GM18909 (cell line): ENCODE data around the gene MECP2.
"Not testable (repeated sequence)": the region's sequence is repeated elsewhere in the genome, so short reads cannot be mapped to it uniquely, and the experiment has no call there.

Experiments
- ATAC-seq: cut with Tn5 transposase; IDR thresholded peaks from one replicate; pipeline ENCODE4 v1.9.1; 2021; ENCODE audit warnings: mild to moderate bottlenecking; ENCODE audit not compliant: unreplicated experiment, poor library complexity

MECP2 gene

GRCh38 chrX:154002215-154002719 is 95.2 kb downstream of the MECP2 start:
- ATAC-seq, result peak; percentile 50

GRCh38 chrX:154000051-154000450 is 97.5 kb downstream of the MECP2 start:
- ATAC-seq, result no peak

- ATAC-seq, result no peak
These were observed 98.0 kb downstream of the MECP2 start for GRCh38 chrX:153999359-154000037.

GRCh38 chrX:153995504-153995903 is 102.0 kb downstream of the MECP2 start:
- no peak for ATAC-seq

- ATAC-seq, result not testable (repeated sequence)
These were observed 103.1 kb downstream of the MECP2 start for GRCh38 chrX:153994398-153994797.

- no peak for ATAC-seq
These were observed 103.5 kb downstream of the MECP2 start for GRCh38 chrX:153993978-153994377.

- no peak for ATAC-seq
These were observed 104.4 kb downstream of the MECP2 start for GRCh38 chrX:153993079-153993478.

- no peak for ATAC-seq
These were observed 105.3 kb downstream of the MECP2 start for GRCh38 chrX:153992180-153992579.

GRCh38 chrX:153991013-153991580 is 106.4 kb downstream of the MECP2 start:
- ATAC-seq, result no peak

GRCh38 chrX:153989973-153990655 is 107.4 kb downstream of the MECP2 start:
- ATAC-seq, result no peak

GRCh38 chrX:153988493-153988892 is 109.0 kb downstream of the MECP2 start:
- ATAC-seq, result no peak

- ATAC-seq, result no peak
These were observed 113.0 kb downstream of the MECP2 start for GRCh38 chrX:153984351-153985178.

GRCh38 chrX:153983321-153983801 is 114.2 kb downstream of the MECP2 start:
- ATAC-seq, result no peak

GRCh38 chrX:153981771-153982533 is 115.6 kb downstream of the MECP2 start:
- no peak for ATAC-seq

GRCh38 chrX:153981231-153981630 is 116.3 kb downstream of the MECP2 start:
- ATAC-seq, result no peak

GRCh38 chrX:153980394-153980793 is 117.1 kb downstream of the MECP2 start:
- ATAC-seq, result peak; percentile 43

- ATAC-seq, result no peak
These were observed 122.7 kb downstream of the MECP2 start for GRCh38 chrX:153974726-153975286.

GRCh38 chrX:153974003-153974725 is 123.4 kb downstream of the MECP2 start:
- ATAC-seq, result no peak
